IPS-NIHi11 (cell line): ENCODE results near the gene CCL28.
A peak's percentile ranks its signal among the peaks of the same experiment; 100 is the strongest.

Experiments used
- DNase-seq: peaks from one replicate; pipeline ENCODE4 v3.0.0; 2012; ENCODE audit warnings: mixed read lengths, low spot score

Gene CCL28

DNA sequence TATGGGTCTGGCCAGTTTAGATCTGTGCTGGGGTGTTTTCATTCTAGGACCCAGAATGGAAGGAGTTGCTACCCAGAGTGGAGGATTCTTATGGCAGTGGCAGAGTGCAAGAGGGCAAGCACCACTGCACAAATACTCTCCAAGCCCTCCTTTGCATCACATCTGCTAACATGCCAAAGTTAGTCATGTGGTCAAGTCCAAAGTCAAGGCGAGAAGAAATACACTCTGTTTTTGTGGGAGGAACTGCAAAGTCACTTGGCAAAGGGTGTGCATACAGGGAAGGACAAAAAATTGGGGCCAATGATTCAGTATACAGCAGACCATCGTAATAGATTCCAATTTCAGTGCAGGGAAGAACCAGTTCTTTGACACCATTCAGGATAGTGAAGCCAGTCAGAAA lies 55.1 kb downstream of the CCL28 start:
- no peak for DNase-seq

DNA sequence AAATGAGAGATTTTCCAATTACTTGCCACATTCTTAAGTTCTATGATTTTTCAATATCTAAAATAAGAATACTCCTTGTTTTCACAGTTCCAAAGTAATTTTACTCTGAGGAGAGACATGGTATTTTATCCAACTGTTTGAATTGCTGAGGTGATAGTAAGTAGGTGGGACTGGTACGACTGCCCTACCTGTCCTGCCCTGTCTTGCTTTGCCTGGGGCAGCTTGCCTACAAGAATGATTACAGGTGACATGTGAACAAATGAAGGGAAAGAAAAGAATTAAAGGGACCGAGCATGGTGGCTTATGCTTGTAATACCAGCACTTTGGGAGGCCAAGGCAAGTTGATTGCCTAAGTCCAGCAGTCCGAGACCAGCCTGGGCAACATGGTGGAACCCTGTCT lies 57.4 kb downstream of the CCL28 start:
- no peak for DNase-seq

DNA sequence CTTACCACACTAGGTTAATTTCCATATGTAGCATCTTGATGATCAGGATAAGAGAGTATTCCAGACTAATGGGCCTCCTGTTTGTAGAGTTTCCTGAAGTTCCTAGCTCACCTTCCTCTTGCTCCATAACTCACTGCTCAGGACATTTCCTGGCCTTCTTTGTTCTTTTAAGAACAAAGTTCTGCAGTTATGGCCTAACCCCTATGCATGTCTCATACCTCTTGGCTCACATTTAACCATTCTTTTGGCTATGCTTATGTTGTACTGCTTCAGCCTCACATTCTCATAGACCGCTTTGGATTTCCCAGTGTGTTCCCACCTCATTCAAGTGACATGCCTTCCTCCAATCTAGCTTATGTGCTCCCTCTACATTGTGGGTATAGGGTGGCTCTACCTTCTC lies 58.5 kb downstream of the CCL28 start:
- DNase-seq: no peak

DNA sequence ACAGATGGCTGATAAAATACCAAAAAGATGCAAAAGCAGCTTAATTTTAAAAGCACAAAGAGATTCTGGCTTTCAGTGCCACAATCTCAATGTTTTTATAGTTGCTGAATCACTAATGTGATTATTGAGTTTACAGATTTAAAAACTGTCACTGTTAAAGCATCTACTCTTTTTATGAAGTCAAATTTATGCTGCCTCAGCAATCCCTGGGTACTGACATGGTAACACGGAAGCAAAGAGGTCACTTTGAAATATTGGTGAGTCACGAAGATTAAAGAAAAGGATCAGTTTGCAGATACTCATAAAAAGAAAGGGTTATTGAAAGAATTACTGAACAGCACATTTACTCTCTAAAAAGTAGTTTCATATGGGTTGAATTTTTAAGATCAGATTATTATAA lies 59.3 kb downstream of the CCL28 start:
- no peak for DNase-seq

DNA sequence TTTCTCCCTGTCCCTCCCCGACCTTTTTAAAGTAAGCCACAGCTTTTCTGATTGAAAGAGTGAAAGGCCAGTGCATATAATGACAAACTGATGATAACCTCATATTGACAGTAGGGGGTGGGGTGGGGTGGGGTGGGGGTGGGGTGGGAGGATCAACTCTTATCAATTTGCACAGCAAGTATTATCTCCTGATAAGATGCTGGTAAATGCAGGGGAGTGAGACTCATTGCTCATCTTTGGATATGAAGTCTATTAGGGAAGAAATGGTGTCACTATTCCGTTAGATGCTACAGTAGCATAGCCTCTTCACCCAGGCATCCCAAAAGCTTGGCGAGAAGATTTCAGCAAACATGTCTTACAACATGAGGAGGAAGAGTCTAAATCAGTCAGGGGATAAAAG lies 60.1 kb downstream of the CCL28 start:
- no peak for DNase-seq

DNA sequence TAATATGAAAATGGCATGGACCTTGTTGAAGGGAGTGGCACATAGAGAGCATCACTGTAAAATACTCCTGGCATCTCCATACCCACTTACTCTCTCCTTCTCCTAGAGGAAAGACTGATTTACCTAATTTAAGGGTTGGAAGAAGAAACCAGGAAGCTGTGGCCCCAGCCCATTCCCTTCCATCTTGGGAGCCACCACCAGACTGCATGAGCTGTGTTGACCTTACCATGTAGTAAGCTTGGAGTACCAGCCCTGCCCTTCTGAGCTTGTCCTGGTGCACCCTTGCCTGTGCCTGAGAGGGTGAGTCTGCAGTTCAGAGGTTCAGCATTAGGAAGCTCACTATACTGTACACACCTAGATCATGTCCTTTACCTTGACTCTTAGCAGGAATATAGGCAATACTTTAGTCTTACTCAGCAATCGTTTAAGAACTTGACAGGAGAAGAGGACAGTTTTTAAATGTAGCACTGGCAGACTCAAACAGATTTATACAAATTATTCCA lies 63.3 kb downstream of the CCL28 start:
- no peak for DNase-seq

DNA sequence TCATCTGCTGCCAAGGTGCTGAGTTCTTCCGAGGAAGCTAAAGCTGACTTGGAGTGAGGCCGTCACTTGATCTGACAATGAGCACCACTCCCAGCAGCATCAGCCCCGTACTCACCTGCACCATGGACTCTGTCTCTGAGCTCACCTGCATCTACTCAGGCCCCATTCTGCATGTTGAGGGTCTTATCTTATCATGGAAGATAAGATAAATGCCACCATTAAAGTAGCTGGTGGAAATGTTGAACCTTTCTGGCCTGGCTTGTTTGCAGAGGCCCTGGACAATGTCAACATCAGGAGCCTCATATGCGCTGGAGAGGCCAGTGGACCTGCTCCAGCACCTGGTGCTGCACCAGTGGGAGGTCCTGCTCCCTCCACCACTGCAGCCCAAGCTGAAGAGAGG lies 64.0 kb downstream of the CCL28 start:
- peak; percentile 23 for DNase-seq

DNA sequence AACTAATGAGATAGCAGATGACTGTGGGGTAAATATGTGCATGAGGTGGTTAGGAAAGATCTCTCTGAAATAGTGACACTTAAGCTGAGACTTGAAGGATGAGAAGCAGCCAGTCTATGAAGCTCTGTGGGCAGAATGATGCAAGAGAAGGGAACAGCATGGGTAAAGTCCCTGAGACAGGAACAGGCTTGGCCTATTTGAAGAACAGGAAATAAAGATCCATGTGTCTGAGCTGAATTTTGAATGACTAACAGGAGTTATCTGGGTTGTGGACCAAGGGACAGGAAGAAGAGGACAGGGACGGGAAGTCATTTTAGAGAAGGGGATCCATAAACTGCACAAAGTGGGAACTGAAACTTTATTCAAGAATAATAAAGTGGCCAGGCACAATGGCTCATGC lies 73.3 kb downstream of the CCL28 start:
- DNase-seq: no peak

DNA sequence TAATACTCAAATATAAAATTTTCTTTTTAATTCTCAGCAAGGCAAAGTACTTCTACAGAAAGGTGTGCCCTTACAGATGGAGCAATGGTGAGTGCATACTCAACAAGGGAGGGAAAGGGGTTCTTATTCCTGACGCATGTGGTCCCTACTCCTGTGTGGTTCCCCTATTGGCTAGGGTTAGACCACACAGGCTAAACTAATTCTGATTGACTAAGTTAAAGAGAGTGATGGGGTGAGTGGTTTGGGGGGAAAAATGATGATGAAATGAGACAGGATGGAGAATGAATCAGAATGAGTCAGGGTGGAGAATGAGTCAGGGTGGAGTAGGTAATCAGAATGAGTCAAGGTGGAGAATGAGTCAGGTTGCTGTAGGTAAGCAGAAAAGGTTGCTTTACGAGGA lies 76.0 kb downstream of the CCL28 start:
- no peak for DNase-seq

DNA sequence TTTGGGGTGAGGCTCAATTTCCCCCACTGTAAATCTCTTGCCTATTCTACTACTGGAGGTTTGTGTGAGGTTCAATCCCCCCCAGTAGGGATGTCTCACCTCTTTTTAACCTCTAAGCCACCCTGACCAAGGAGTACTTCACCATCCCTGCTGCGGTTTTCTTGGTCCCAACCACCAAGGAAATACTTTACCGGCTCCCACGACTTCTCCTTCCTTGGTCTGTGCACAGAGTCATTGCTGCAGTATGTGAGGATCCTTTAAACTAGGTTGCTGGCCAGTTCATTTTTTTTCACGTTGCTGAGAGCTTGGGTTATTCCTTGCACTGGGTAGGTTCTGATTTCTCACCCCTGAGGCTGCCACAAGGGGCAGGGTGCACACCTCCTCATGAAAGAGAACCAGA lies 76.5 kb downstream of the CCL28 start:
- no peak for DNase-seq

DNA sequence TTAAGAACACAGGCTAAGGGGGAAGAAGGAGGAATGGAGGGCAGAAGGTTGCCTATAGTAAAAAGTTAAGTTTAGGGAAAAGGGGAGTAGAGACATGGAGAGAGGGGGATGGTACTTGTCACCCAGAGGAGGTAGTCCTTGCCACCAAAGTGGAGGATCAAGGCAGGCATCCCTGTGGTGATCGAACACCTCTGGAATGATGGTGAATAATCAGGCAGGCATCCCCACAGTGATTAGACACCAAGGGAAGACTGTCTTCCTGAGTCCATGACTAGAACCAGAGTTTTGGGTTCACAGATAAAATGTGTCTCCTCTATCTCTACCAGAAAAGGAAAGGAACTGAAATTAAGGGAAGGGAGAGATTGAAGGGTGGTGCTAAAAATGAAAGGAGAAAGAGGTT lies 79.8 kb downstream of the CCL28 start:
- no peak for DNase-seq
